ENCODE results near the gene ARHGAP42. TPM values are rescaled to one million over a fixed set of nuclear protein-coding genes. Genes with fewer than 3 reads are reported as not detected.

Gene ARHGAP42
- total RNA-seq, 4 donors from 2014 or later, result 21.8 to 55.7 (median 35.9) TPM

GRCh38 chr11:100956351-100956750, 269.3 kb downstream of the ARHGAP42 start:
- no peaks in the 10 kb centered on the region for H3K9me3 ChIP-seq
- no peaks in the 10 kb centered on the region for H3K4me1 ChIP-seq
- TF ChIP-seq CTCF (IDR thresholded peaks at IDR 0.05) (no peak), POLR2A (IDR thresholded peaks at IDR 0.05) (no peak)
- intact Hi-C loops (cut with DNase I), result no loop called here
- DNase-seq, result no peak
- no peaks in the 10 kb centered on the region for H3K27me3 ChIP-seq
- H3K36me3 ChIP-seq, result no peaks in the 10 kb centered on the region
- no peak overlapping the region for H3K4me3 ChIP-seq (replicated peaks in 1 of 3)
- H3K27ac ChIP-seq, result no peak overlapping the region

GRCh38 chr11:100957499-100957898, 270.4 kb downstream of the ARHGAP42 start:
- intact Hi-C loops (cut with DNase I), result no loop called here
- Histone ChIP-seq H3K36me3 (peaks cover 2 to 4% of the 10 kb centered on the region in 2 donors), H3K27me3 (no peaks in the 10 kb centered on the region), H3K4me1 (no peaks in the 10 kb centered on the region), H3K9me3 (no peaks in the 10 kb centered on the region), H3K4me3 (replicated peaks in 1 of 3) (no peak overlapping the region), H3K27ac (no peak overlapping the region)
- WGBS, 2 donors, result 89 to 91% methylated on average over 4 of the region's 4 CpGs
- TF ChIP-seq POLR2A (IDR thresholded peaks at IDR 0.05) (no peak), CTCF (IDR thresholded peaks at IDR 0.05) (no peak)
- no peak for DNase-seq

GRCh38 chr11:100961633-100962032, 274.5 kb downstream of the ARHGAP42 start:
- H3K4me1 ChIP-seq, result no peaks in the 10 kb centered on the region
- TF ChIP-seq POLR2A (IDR thresholded peaks at IDR 0.05) (no peak), CTCF (IDR thresholded peaks at IDR 0.05) (no peak)
- H3K9me3 ChIP-seq, result no peaks in the 10 kb centered on the region
- peaks cover 6 to 11% of the 10 kb centered on the region in 2 donors for H3K36me3 ChIP-seq
- no peaks in the 10 kb centered on the region for H3K27me3 ChIP-seq
- no peak for DNase-seq
- WGBS, 2 donors, result 80 to 85% methylated on average over 2 of the region's 2 CpGs
- H3K4me3 ChIP-seq (replicated peaks in 1 of 3), result no peak overlapping the region
- intact Hi-C loops (cut with DNase I), result no loop called here
- H3K27ac ChIP-seq, result no peak overlapping the region

GRCh38 chr11:100963375-100963774, 276.3 kb downstream of the ARHGAP42 start:
- WGBS, 2 donors, result 64 to 65% methylated on average over 1 of the region's 1 CpG
- intact Hi-C loops (cut with DNase I), result no loop called here

GRCh38 chr11:100964435-100964834, 277.3 kb downstream of the ARHGAP42 start:
- no peaks in the 10 kb centered on the region for H3K27me3 ChIP-seq
- intact Hi-C loops (cut with DNase I), result no loop called here
- WGBS, 2 donors, result 93 to 94% methylated on average over 3 of the region's 3 CpGs
- no peak for TF ChIP-seq POLR2A (IDR thresholded peaks at IDR 0.05)
- TF ChIP-seq CTCF (IDR thresholded peaks at IDR 0.05), result no peak
- no peaks in the 10 kb centered on the region for H3K9me3 ChIP-seq
- no peak overlapping the region for H3K4me3 ChIP-seq (replicated peaks in 1 of 3)
- no peaks in the 10 kb centered on the region for H3K4me1 ChIP-seq
- H3K27ac ChIP-seq, result no peak overlapping the region
- peaks cover 6 to 11% of the 10 kb centered on the region in 2 donors for H3K36me3 ChIP-seq
- DNase-seq, result no peak

More at GRCh38 chr11:100963375-100963774, 276.3 kb downstream of the ARHGAP42 start:
- H3K9me3 ChIP-seq, result no peaks in the 10 kb centered on the region
- no peak overlapping the region for H3K27ac ChIP-seq
- H3K4me3 ChIP-seq (replicated peaks in 1 of 3), result no peak overlapping the region
- TF ChIP-seq CTCF (IDR thresholded peaks at IDR 0.05), result no peak
- no peak for TF ChIP-seq POLR2A (IDR thresholded peaks at IDR 0.05)
- H3K27me3 ChIP-seq, result no peaks in the 10 kb centered on the region
- DNase-seq, result no peak
- H3K4me1 ChIP-seq, result no peaks in the 10 kb centered on the region
- peaks cover 6 to 11% of the 10 kb centered on the region in 2 donors for H3K36me3 ChIP-seq
